Upper lobe of left lung (tissue), 4 donors: Measurements from ENCODE around the gene CHKB.

ENCODE experiments used
- CTCF ChIP-seq, 6 experiments: fragments of 450-650 bp in 4 of 6; fragments of 200-600 bp in 2 of 6; sonication (generic) in 2 of 6; IDR thresholded peaks; one replicate each; pipeline ENCODE4 v1.5.1; 2016 to 2019; ENCODE audit warnings: antibody characterized with exemption in 6 of 6
- EP300 ChIP-seq, 4 donors: sonication (generic); formaldehyde crosslinking; IDR thresholded peaks; one replicate each; pipeline ENCODE4 v1.5.1; 2017; ENCODE audit warnings: antibody characterized with exemption in 4 of 4, control low read depth in 2 of 4
- POLR2A ChIP-seq, 4 donors: fragments of 450-650 bp; IDR thresholded peaks; one replicate each; pipeline ENCODE4 v1.5.1; 2016 to 2017; ENCODE audit warnings: antibody characterized with exemption in 4 of 4, mild to moderate bottlenecking in 2 of 4
- POLR2AphosphoS5 ChIP-seq, 2 donors: sonication (generic); formaldehyde crosslinking; IDR thresholded peaks; one replicate each; pipeline ENCODE4 v1.5.1; 2017; ENCODE audit warnings: antibody characterized with exemption in 2 of 2

DNA sequence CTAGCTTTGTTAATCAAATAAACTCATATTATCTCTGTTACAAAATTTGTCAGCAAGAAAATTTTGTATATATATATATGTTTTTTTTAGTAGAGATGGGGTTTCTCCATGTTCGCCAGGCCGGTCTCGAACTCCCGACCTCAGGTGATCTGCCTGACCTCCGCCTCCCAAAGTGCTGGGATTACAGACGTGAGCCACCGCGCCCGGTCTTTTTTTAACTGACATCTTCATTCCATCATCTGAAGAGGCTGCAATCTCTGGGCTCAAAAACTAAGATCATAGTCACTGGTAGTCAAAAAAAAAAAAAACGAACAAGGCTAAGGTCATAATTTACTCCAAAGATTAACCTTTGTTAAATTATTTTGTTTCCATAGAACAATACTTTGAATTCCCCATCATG is 42.3 kb downstream of the CHKB start:
- TF ChIP-seq POLR2A (IDR thresholded peaks at IDR 0.05) (no peak), EP300 (IDR thresholded peaks at IDR 0.05) (no peak), CTCF (IDR thresholded peaks at IDR 0.05) (no peak), POLR2AphosphoS5 (IDR thresholded peaks at IDR 0.05) (no peak)
